Limb (tissue), 2 donors: ENCODE data around the gene DPP4.

ENCODE experiments used
- DNase-seq, 2 donors: peaks; one replicate each; pipeline ENCODE4 v3.0.0-alpha.2; 2016; ENCODE audit errors: extremely low spot score in 2 of 2

The DPP4 gene

DNA sequence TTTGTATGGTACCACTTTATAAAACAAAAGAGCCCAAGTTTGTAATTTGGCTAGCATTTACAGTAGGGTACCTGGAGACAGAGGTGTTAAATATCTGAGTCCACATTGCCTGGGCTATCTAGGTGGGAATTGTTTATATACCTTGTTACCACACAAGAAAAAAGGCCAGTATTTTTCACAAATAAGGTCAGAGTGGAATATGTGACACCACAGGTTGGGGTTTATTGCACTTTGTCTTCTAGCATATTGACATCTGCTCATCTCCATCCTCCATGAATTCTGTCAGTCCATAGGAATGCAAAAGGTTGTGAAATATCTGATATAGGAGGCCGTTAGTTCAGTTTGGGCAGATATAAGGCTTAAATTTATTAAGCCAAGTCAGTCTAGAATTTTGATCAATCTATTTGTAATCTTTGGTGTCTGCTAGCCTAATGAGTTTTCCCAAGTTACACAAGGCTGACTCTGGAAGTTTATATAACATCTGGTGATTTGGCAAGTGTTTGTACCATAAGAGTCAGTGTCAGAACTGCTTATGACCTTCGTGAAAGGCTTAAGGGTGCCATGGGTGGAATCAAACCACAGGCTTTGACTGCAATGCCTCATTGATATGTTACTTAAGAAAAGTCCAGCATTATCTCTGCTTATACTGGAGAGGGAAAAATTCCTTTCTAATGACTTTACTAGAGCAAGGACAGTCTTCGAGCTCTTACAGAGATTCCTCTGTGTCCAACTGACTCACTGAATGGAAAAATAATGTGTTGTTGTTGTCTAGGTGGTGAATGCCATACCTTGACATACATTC lies 11.3 kb upstream of the DPP4 start:
- no peak for DNase-seq

DNA sequence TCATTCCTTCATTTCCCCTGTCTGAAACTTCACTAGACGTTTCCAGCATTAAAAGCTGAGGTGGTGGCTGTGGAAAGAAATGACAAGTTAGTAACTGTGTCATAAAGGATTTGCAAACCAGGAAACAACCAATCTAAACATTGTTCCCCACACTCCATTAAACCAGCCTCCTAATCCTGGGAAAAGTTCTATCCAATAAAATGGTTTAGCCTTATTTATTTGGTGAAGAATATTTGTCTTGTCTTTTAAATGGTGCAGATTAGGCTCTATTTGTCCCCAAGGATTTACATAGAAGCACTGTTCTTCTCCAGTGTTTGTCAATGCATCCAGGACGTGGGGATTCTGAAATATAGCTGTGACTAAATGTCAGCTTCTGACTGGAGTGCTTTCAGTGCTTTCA lies 10.5 kb upstream of the DPP4 start:
- DNase-seq = no peak

DNA sequence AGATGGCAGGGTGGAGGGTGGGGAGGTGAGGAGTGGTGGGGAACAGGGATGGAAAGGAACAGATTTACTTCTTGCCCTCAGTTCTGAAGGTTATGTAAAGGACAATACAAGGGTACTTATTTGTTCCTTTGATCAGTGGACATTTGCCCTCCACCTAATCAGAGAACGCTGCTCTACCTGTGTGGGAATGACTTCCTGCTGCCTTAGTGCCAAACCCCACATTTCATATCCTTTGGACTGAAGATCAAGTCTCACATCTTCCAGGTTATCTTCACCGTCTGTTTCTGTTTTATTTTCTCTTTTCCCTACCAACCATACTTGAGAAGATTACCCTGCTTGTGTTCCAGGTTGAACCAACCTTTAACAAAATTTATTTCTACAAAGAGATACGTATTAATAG lies 8.7 kb upstream of the DPP4 start:
- no peak for DNase-seq

DNA sequence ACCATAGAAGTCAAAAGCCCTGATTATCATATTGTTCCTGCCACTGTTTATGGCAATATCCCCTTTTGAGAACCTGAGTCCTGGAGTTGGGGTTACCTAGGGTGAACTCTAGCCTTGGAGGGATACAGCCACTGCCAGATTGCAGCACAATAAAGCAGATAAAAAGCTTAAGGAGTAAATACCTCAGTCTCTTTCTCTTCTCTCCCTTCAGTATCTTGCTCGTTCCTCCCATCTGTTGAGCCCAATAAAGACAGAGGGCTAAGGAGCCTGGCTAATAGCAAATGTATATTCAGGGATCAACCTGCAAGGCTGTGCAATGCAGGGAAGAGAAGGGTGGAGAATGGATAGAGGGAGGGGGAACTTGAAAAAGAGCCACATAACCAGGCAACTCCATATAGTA lies 8.0 kb upstream of the DPP4 start:
- no peak for DNase-seq

DNA sequence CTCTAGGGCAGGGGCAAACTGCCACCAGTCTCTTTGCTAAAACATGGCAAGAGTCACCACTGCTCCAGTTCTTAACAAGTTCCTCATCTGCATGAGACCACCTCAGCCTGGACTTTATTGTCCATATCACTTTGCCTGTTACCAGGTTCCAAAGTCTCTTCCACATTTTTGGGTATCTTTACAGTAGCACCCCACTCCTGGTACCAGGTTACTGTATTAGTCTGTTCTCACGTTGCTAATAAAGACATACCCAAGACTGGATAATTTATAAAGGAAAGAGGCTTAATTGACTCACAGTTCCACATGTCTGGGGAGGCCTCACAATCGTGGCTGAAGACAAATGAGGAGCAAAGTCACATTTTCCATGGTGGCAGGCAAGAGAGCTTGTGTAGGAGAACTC lies 5.5 kb upstream of the DPP4 start:
- DNase-seq = no peak

DNA sequence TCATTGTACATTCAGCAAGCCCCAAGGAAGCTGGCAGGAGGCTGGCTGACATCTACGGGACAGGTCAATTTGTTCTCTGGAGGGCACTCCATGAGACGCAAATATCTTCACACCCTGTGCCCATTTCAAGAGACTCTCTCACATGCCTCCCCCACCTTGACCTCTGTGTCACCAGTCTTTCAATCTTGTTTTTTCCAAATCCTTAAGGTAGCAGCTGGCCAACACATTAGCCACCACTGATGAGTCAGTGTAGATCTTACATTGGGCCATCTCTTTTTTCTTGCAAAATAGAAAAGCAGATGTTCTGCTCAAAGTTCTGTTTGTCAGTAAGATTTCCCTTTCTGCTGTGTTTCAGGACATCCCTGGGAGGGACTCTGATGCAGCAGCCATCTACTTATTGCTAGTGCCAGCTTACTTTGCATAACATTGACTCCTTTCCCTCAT lies 1.7 kb upstream of the DPP4 start:
- no peak for DNase-seq

DNA sequence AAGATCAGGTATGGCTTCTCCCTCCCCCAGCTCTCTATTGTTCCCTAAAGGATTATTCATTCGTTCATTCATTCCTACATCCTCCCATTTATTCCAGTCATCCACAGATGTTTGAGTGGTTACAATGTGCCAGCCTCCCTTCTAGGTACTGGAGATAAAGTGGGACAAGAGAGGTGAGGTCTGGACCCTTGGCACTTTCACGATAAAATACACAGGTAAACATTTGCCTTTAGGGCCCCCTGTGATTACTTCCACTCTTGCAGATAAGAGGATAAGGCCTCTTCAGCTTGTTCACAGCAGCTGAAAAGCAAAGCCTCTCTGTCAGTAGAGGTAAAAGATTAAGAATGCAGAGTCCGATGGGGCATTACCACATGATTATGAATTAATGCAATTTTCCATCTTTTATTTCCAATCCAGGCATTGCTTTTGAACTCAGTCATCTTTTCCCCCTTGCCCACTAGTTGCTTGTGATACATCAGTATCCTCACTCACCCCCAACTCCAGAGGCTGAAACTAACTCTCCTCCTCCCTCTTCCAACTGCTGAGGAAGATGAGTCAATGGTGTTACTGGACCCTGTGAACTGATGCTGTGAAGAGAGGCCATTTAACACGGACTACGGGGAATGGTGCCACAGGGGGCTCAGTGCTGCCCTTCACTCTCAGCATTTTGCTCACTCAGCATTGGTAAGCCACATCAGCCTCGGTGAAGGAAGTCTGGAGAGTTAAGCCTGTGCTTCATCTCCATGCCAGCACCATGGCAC lies 1.1 kb upstream of the DPP4 start:
- no peak for DNase-seq

DNA sequence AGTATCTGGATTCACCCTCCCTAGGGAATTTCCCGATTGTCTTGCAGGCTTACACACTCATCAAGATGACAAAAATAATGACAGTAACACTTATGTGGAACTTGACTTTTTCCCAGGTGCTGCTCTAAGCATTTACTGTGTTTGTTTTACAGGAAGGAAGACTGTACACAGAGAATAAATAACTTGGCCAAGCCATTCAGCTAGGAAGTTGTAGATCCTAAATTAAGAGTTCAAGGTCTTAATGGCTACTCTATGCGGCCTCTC lies 549 bp upstream of the DPP4 start:
- no peak for DNase-seq

DNA sequence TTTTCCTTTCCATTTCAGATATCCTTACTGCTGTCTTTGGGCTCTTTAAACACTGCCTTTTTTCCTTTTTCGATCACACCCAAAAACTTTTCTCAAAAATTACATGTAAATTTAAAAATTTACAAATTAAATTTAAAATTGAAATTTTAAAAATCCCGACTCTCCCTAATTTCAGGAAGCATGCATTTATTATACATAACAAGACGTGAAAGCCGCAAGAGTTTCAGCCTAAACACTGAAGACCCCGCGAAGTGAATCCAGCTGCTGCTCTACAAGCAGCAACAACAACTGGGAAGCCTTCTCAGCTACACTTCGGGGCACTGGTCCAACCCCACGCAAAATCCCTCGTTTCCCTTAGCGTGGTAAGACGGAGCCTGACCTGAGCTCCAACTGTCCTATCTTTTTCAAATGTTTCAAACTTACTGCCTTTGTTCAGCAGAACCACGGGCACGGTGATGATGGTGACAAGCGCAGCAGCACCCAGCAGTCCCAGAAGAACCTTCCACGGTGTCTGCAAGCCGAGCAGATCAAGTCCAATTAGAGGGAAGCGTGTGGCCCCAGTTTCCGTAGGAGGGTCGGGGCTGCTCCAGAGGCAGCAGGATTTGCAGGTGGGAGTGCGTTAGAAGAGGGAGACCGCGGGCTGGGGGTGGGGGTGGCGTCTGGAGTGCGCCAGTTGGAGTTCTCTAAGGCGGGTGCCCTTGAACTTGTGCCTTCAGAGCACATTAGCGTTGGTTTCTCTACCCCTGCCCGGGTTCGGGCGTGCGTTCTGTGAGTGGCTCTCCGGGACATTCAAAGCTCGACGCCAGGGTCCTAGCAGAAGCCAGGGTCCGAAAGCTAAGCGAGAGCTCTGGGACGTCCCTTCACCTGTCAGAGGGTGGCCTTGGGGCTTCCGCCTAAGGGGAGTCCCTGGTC lies 783 bp downstream of the DPP4 start:
- DNase-seq = peak; percentile 28 to 53

DNA sequence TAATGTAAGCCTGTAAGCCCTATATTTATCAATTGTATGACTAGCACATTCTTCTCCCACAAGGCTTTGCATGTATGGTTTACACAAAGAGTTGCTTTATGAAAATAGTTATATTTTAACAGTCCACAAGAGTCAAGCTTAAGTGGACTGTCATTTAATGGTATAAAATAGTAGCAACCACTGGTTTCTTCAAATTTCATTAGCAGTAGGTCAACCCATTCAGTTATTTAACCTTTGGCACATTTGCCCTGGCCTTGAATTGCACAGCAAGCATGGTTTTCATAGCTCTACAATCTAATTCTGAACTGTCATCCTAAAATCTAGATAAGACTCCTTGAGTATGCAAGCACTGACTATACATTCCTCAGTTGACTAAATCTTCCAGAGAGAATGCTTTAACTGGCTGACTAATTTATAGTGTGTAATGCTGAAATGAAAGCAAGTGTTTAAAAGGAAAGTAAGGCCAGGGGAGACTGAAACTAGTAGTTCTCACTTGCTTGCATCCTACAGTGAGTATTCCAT lies 1.8 kb downstream of the DPP4 start:
- no peak for DNase-seq

DNA sequence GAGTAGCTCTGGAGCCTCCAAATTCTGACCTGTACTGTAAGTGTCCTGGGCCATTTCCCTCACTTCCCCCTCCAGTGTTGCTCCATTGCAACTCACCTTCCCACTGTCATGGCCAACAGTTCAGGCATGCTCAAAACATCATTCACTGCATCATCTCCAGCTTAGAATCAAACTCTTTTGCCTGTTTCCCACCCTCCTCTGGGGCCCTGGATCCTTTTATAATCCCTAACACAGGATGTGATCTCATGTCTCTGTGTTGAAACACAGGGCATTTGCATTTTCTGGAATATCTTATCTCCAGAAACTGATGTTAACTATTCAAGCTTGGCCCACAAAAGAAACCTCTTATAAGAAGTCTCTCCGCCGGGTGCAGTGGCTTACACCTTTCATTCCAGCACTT lies 3.0 kb downstream of the DPP4 start:
- DNase-seq = no peak

DNA sequence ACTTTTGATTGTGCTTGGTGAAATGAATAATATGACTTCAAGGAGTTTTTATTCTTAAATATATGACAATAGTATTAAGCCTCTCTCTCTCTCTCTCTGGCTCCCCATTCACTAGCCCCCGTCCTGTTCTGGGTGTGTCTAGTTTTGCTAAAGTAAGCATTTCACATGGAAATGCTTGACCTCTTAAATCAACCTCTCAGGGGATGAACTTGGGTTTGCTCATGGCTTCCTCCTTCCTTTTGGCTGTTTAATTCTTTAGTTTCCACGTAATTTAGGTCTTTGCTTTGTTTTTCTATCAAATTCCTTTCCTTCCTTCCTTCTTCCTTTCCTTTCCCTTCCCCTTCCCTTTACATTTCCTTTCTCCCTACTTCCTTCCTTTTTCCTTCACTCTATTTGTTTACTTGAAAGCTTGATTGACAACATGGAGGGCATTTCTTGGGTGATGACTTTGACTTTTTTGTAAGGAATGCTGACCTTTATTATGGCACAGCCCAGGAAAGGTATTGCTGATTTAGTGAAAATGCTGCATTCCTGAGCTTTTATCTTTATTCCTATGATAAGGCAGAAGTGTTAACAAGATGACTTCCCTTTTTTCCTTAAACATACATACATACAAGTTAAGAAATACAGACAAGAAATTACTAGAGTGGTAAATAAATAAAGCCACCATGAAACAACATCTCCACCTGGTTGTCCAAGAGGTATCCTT lies 3.6 kb downstream of the DPP4 start:
- no peak for DNase-seq

DNA sequence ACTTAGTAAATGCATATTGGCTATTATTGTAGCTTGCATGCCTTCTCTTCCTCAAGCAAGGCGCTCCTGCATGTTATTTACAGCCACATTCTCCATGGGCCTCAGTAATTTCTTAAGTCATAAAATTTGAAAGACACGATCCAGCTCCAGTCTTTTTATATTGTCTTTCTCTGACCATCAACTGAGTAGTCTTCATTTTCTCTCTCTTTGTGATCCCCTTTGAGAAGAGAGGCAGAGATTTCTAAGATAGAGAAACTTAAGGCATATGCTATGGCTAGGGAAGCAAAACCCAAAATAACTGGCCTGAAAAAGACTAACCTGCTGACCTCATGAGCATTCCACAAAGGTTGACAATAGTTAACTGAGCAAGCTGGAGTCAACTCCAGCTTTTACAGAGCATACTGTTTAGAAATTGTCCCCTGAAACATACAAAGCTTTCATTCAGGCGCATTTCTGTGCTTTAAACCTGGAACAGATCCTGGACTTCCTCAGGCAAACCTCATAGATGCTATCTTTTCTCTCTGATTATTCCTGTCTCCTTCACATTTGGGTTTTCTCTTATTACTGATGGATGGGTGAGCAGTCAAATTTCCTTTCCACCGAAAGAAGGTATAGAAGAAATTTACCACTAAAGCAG lies 4.6 kb downstream of the DPP4 start:
- DNase-seq = no peak

DNA sequence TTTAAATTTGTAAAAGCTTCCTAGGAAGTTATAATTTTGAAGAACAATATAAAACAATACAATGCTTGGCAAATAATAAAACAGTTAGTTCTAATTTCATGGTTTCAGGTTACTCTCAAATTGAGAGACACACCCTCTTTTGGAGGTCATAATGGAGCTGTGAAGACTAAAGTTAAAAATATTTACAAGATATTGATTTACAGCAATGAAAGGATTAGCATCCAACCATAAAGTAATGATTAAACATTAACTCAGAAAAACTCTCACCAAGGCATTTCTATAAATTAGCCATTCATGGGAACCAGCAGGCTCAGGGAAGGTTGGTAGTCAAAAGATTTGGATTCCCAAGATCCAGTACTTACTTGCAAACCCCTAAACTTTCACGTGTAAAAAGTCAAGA lies 6.4 kb downstream of the DPP4 start:
- DNase-seq = no peak

DNA sequence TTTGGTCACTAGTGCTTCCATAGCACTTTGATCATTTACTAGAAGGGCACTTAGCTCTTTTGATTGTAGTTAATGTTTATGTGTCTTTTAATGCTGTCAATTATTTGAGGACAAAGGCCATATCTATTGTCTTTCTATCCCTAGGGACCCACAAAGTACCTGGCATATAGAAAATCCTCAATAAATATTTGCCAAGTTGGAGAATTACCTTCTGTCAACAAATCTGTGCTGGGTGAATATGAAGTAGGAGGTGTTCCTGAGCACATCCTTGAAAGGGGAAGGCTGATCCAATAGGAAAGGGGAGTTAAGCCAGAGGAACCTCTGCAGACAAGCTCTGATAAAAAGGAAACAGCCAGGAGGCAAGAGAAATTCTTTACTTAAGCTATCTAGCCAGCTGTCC lies 8.2 kb downstream of the DPP4 start:
- DNase-seq = no peak

DNA sequence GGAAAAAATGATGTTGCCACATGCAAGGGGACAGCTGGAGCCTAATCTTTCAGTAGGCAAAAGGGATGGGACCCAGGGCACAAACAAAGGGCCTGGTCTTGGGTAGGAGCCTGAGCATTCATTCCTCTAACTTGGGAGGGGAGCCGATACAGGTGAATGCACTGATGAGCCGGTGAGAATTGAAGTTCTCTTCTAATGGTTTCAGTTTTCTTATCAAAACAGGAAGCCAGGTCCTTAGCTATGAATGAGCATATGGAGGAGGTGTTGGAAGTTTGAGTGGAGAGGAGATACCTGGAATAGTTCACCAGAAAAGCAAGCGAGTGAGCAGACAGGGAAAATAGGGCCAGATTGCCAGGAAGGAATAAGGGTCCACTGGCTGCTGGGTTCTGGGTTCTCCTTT lies 10.1 kb downstream of the DPP4 start:
- DNase-seq = no peak

DNA sequence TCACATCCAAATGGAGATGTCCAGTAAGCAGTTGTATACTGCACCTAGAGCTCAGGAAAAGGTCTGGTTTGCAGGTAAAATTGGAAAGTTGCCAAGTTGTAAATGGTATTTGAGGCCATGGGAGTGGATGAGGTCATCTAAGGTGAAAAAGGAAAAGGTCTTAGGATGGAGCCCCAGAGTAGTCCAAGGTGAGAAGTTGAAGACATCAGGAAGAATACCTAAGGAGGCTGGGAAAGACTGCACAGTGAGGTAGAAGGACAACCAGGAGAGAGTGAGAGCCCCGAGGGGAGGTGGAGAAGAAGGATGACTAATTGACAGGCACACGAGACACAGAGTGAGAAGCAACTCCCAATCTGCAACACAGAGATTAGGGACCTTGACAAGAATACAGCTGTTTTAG lies 10.7 kb downstream of the DPP4 start:
- DNase-seq = no peak

DNA sequence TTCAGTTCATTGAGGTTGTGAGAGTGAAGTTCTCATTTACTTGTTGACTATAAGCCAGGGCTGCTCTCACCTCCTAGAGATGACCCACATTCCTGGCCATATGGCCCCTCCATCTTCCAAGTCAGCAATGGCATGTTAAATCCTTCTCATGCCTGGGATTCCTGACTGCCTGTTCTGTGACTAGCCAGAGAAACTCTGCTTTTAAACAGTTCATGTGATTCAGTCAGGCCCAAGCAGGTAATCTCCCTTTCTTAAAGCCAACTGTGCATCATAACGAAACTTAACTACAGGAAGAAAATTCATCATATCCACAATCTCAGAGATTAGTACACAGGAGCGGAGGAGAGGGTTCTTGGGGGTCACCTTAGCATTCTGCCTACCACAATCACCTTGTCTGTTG lies 11.5 kb downstream of the DPP4 start:
- DNase-seq = no peak

DNA sequence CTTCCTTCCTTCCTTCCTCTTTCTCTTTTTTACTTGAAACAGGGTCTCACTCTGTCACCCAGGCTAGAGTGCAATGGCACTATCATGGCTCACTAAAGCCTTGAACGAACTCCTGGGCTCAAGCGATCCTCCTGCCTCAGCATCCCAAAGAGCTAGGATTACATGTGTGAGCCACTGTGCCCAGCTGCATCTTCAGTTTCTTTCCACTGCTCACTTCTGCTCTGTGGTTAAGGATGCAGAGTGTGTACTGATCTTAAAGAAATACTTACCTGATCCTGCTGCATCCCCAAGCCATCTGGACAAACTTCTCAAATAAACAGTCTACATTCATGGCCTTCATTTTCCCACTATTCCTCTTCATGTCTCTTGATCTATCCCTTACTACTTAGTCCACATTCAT lies 13.0 kb downstream of the DPP4 start:
- no peak for DNase-seq

DNA sequence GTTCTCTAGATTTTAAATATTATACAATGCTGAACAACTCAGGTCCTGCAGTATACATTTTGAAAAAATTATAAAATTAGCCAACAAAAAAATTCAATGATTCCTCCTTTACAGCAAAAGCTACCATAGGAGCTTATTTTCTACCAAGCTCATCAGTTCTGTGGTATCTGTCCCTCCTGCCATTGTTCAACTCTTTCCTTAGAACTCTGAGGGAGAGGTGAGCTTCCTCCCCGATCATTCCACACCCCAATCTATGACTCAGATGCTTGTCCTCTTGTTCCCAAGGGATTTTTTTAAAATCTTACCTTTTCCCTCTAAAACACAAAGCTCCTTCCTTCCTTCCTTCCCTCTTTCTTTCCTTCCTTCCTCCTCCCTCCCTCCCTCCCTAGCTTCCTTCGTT lies 13.5 kb downstream of the DPP4 start:
- DNase-seq = no peak
